HEK293 (cell line): ENCODE results near the gene HNRNPUL1.
A peak's percentile ranks its signal among the peaks of the same experiment; 100 is the strongest.

Experiments used
- ELK4 ChIP-seq: IDR thresholded peaks from 2 replicates; pipeline ENCODE4 v1.6.1; 2011; ENCODE audit warnings: mild to moderate bottlenecking, low read depth, low read length, borderline replicate concordance
- FEZF1 ChIP-seq: fragments of 450-650 bp; formaldehyde crosslinking; IDR thresholded peaks from 2 replicates; pipeline ENCODE4 v1.5.1; 2016; ENCODE audit warnings: missing biosample characterization, missing genetic modification characterization
- GLI4 ChIP-seq: fragments of 450-650 bp; formaldehyde crosslinking; IDR thresholded peaks from 2 replicates; pipeline ENCODE4 v1.5.1; 2016; ENCODE audit warnings: missing biosample characterization, missing genetic modification characterization
- OSR2 ChIP-seq: fragments of 450-650 bp; formaldehyde crosslinking; IDR thresholded peaks from 2 replicates; pipeline ENCODE4 v1.5.1; 2016; ENCODE audit warnings: missing biosample characterization, missing genetic modification characterization
- PRDM10 ChIP-seq: fragments of 450-650 bp; formaldehyde crosslinking; IDR thresholded peaks from 2 replicates; pipeline ENCODE4 v1.5.1; 2016; ENCODE audit warnings: missing biosample characterization, missing genetic modification characterization
- PRDM4 ChIP-seq: fragments of 450-650 bp; formaldehyde crosslinking; IDR thresholded peaks from 2 replicates; pipeline ENCODE4 v1.5.1; 2017; ENCODE audit warnings: missing biosample characterization, missing genetic modification characterization
- ZBTB10 ChIP-seq: fragments of 450-650 bp; formaldehyde crosslinking; IDR thresholded peaks from 2 replicates; pipeline ENCODE4 v1.5.1; 2016; ENCODE audit warnings: missing biosample characterization, missing genetic modification characterization
- ZFP37 ChIP-seq: fragments of 450-650 bp; formaldehyde crosslinking; IDR thresholded peaks from 2 replicates; pipeline ENCODE4 v1.5.1; 2016; ENCODE audit warnings: missing biosample characterization, missing genetic modification characterization
- ZFP69B ChIP-seq: fragments of 450-650 bp; formaldehyde crosslinking; IDR thresholded peaks from 2 replicates; pipeline ENCODE4 v1.5.1; 2016; ENCODE audit warnings: missing biosample characterization, missing genetic modification characterization
- ZNF2 ChIP-seq: fragments of 450-650 bp; formaldehyde crosslinking; IDR thresholded peaks from 2 replicates; pipeline ENCODE4 v1.5.1; 2016; ENCODE audit warnings: missing biosample characterization, missing genetic modification characterization
- ZNF221 ChIP-seq: fragments of 450-650 bp; formaldehyde crosslinking; IDR thresholded peaks from 2 replicates; pipeline ENCODE4 v1.5.1; 2017; ENCODE audit warnings: missing biosample characterization, missing genetic modification characterization, borderline replicate concordance
- ZNF280D ChIP-seq: fragments of 450-650 bp; formaldehyde crosslinking; IDR thresholded peaks from 2 replicates; pipeline ENCODE4 v1.5.1; 2016; ENCODE audit warnings: missing biosample characterization, missing genetic modification characterization
- ZNF324 ChIP-seq: fragments of 450-650 bp; formaldehyde crosslinking; IDR thresholded peaks from 2 replicates; pipeline ENCODE4 v1.5.1; 2016; ENCODE audit warnings: missing biosample characterization, missing genetic modification characterization
- ZNF350 ChIP-seq: fragments of 450-650 bp; formaldehyde crosslinking; IDR thresholded peaks from 2 replicates; pipeline ENCODE4 v1.5.0; 2017; ENCODE audit warnings: missing biosample characterization, mild to moderate bottlenecking, missing genetic modification characterization
- ZNF391 ChIP-seq: fragments of 450-650 bp; formaldehyde crosslinking; IDR thresholded peaks from 2 replicates; pipeline ENCODE4 v1.5.1; 2016; ENCODE audit warnings: low read depth, missing biosample characterization, missing genetic modification characterization, borderline replicate concordance
- ZNF394 ChIP-seq: fragments of 450-650 bp; formaldehyde crosslinking; IDR thresholded peaks from 2 replicates; pipeline ENCODE4 v1.5.1; 2016; ENCODE audit warnings: missing biosample characterization, missing genetic modification characterization, mild to moderate bottlenecking, moderate library complexity, borderline replicate concordance
- ZNF530 ChIP-seq: fragments of 450-650 bp; formaldehyde crosslinking; IDR thresholded peaks from 2 replicates; pipeline ENCODE4 v1.5.1; 2016; ENCODE audit warnings: low read depth, missing biosample characterization, missing genetic modification characterization
- ZNF580 ChIP-seq: fragments of 450-650 bp; formaldehyde crosslinking; IDR thresholded peaks from 2 replicates; pipeline ENCODE4 v1.5.1; 2016; ENCODE audit warnings: missing biosample characterization, missing genetic modification characterization
- ZNF610 ChIP-seq: fragments of 450-650 bp; formaldehyde crosslinking; IDR thresholded peaks from 2 replicates; pipeline ENCODE4 v1.5.1; 2016; ENCODE audit warnings: missing biosample characterization, missing genetic modification characterization, borderline replicate concordance
- ZNF660 ChIP-seq: fragments of 450-650 bp; IDR thresholded peaks from 2 replicates; pipeline ENCODE4 v1.5.1; 2018; ENCODE audit warnings: missing biosample characterization, mild to moderate bottlenecking, missing genetic modification characterization
- ZNF830 ChIP-seq: fragments of 450-650 bp; IDR thresholded peaks from 2 replicates; pipeline ENCODE4 v1.5.0; 2018; ENCODE audit warnings: missing biosample characterization, missing genetic modification characterization, low read depth, mild to moderate bottlenecking, moderate library complexity
- ZNF843 ChIP-seq: fragments of 450-650 bp; formaldehyde crosslinking; IDR thresholded peaks from 2 replicates; pipeline ENCODE4 v1.5.1; 2016; ENCODE audit warnings: missing biosample characterization, missing genetic modification characterization
- ZSCAN18 ChIP-seq: fragments of 450-650 bp; formaldehyde crosslinking; IDR thresholded peaks from 2 replicates; pipeline ENCODE4 v1.5.1; 2016; ENCODE audit warnings: missing biosample characterization, missing genetic modification characterization

HNRNPUL1 gene

GRCh38 chr19:41263850-41264580, at the start of gene HNRNPUL1 (continued):
- TF ChIP-seq PRDM10: no peak
- TF ChIP-seq ZFP69B: peak; percentile 99
- TF ChIP-seq PRDM4 (tag by site-specific recombination): peak; percentile 63
- peak; percentile 92 for TF ChIP-seq ZNF2 (tag by site-specific recombination)
- peak; percentile 28; the same call in 1 of the 2 replicates for TF ChIP-seq ZNF843 (tag by site-specific recombination)
- peak; percentile 81 for TF ChIP-seq ZNF660 (tag by site-specific recombination)
- no peak for TF ChIP-seq ZNF530
- peak; percentile 92 for TF ChIP-seq ZFP37 (tag by site-specific recombination)
- TF ChIP-seq ELK4: 0 out of 2 replicates have a peak, but pooled peaks have one; percentile 54
- 0 out of 2 replicates have a peak, but pooled peaks have one; percentile 20 for TF ChIP-seq FEZF1
- peak; percentile 70; the same call in 1 of the 2 replicates for TF ChIP-seq ZNF610
- TF ChIP-seq ZNF324 (tag by site-specific recombination): peak; percentile 92
- peak; percentile 83; the same call in 1 of the 2 replicates for TF ChIP-seq ZNF280D (tag by site-specific recombination)
- TF ChIP-seq ZNF350: no peak
- TF ChIP-seq ZNF394 (tag by site-specific recombination): peak; percentile 77; the same call in 1 of the 2 replicates
- TF ChIP-seq GLI4 (tag by site-specific recombination): 0 out of 2 replicates have a peak, but pooled peaks have one; percentile 31
- no peak for TF ChIP-seq ZNF221 (tag by site-specific recombination)
- TF ChIP-seq ZNF580: peak; percentile 86
- peak; percentile 92; the same call in 1 of the 2 replicates for TF ChIP-seq ZNF391
- peak; percentile 24; the same call in 1 of the 2 replicates for TF ChIP-seq ZSCAN18
- no peak for TF ChIP-seq ZNF830
- peak; percentile 89 for TF ChIP-seq OSR2 (tag by site-specific recombination)
- peak; percentile 98 for TF ChIP-seq ZBTB10
